GM18867 (cell line): Measurements from ENCODE around the gene CD46.

Experiments used
- ATAC-seq: cut with Tn5 transposase; IDR thresholded peaks from one replicate; pipeline ENCODE4 v1.9.1; 2021; ENCODE audit warnings: mild to moderate bottlenecking, moderate library complexity; ENCODE audit not compliant: unreplicated experiment

The CD46 gene

GRCh38 chr1:207844371-207844770 is 92.5 kb downstream of the CD46 start:
- no peak for ATAC-seq
